Kidney (tissue), 14 donors: ENCODE results near the gene ASTN1. TPM values are rescaled to one million over a fixed set of nuclear protein-coding genes. Genes with fewer than 3 reads are reported as not detected.

ENCODE experiments used
- DNase-seq, 5 donors: peaks; one replicate each; pipeline ENCODE4 v3.0.0-alpha.2; 2013 to 2020
- FAIRE-seq: peaks from 2 replicates; lab custom pipeline; 2012; peaks lifted over from hg19 to GRCh38; lab: Jason Lieb, UNC
- H3K27ac ChIP-seq, 2 donors: one replicate each; pipeline ENCODE4 v1.7.0; 2013; ENCODE audit warnings: low read depth in 2 of 2, low read length in 2 of 2, inconsistent platforms in 1 of 2
- H3K27me3 ChIP-seq: one replicate; pipeline ENCODE4 v1.7.1; 2013; ENCODE audit warnings: low read length, inconsistent platforms; ENCODE audit not compliant: control insufficient read depth, insufficient read depth
- H3K36me3 ChIP-seq, 3 donors: one replicate each; pipeline versions ENCODE4 v1.7.0 to v1.7.1; 2013; ENCODE audit warnings: low read length in 3 of 3, control low read depth in 1 of 3, inconsistent platforms in 1 of 3; ENCODE audit not compliant: insufficient read depth in 3 of 3, control insufficient read depth in 2 of 3
- H3K4me1 ChIP-seq, 3 donors: one replicate each; pipeline versions ENCODE4 v1.7.0 to v1.7.1; 2013; ENCODE audit warnings: low read length in 3 of 3, inconsistent platforms in 1 of 3, low read depth in 1 of 3; ENCODE audit not compliant: control insufficient read depth in 2 of 3, insufficient read depth in 2 of 3
- H3K4me3 ChIP-seq, 3 donors: one replicate each; pipeline versions ENCODE4 v1.7.0 to v1.8.1; 2013; ENCODE audit warnings: low read length in 3 of 3, control low read depth in 1 of 3, inconsistent platforms in 1 of 3
- H3K9ac ChIP-seq, 3 donors: one replicate each; pipeline versions ENCODE4 v1.7.0 to v1.7.1; 2013; ENCODE audit warnings: low read length in 3 of 3, control low read depth in 1 of 3, inconsistent platforms in 1 of 3
- H3K9me3 ChIP-seq, 3 donors: one replicate each; pipeline versions ENCODE4 v1.7.0 to v1.7.1; 2013; ENCODE audit warnings: low read length in 3 of 3, control low read depth in 1 of 3, inconsistent platforms in 1 of 3; ENCODE audit not compliant: control insufficient read depth in 2 of 3, insufficient read depth in 1 of 3
- CTCF ChIP-seq: IDR thresholded peaks from 3 replicates; pipeline ENCODE4 v1.5.1; 2012; ENCODE audit warnings: mild to moderate bottlenecking, moderate library complexity, borderline replicate concordance; ENCODE audit not compliant: insufficient read depth; ENCODE audit errors: extremely low read depth
- intact Hi-C: fragments of 100-400 bp; cut with DNase I; formaldehyde crosslinking; loops from one replicate; pipeline ENCODE4 v1.11.1; 2022
- polyA plus RNA-seq: library from polyadenylated mRNA; stranded (reverse); fragments of 350-450 nt; fragmentation: Illumina TruSeq; extraction: RNeasy Lipid Tissue Mini Kit (QIAGEN cat#74804); gene quantifications from one replicate; pipeline ENCODE4 v1.2.3, GENCODE V29; 2014; ENCODE audit warnings: low read depth, low replicate concordance; ENCODE audit not compliant: insufficient read depth
- total RNA-seq: library from RNA; stranded (reverse); fragmentation: NEBNext Ultra II Directional; extraction: Animal tissue kit (Norgen Biotek cat#: 25700); gene quantifications from one replicate; pipeline ENCODE4 v1.2.1, GENCODE V29; 2021
- donor health status: control.
- donor health status: control.
- donor health status: control.
- donor health status: control.
- donor health status: control.
- donor health status: DM: yes; HTN: yes; CAD: no.
- donor health status: Normal renal cell carcinoma (clear cell type).

The ASTN1 gene
- total and polyA plus RNA-seq, 2 donors from 2014 or later, result 0.19 to 0.25 TPM

- Histone ChIP-seq H3K9me3 (no peaks in the 10 kb centered on the region), H3K36me3 (no peaks in the 10 kb centered on the region), H3K4me3 (no peak overlapping the region), H3K4me1 (no peaks in the 10 kb centered on the region), H3K27ac (no peak overlapping the region), H3K9ac (no peak overlapping the region), H3K27me3 (no peaks in the 10 kb centered on the region)
- intact Hi-C loops, result no loop called here
- no peak for DNase-seq
- TF ChIP-seq CTCF, result no peak
- FAIRE-seq, result no peak
These were observed 233.0 kb downstream of the ASTN1 start for GRCh38 chr1:176931526-176931925.

GRCh38 chr1:176926330-176927086, 238.0 kb downstream of the ASTN1 start:
- no peak for TF ChIP-seq CTCF
- FAIRE-seq (no peak), DNase-seq (peak in 2 of 5 donors; percentile 28 to 34)
- no peak overlapping the region for H3K4me3 ChIP-seq
- no peaks in the 10 kb centered on the region for H3K9me3 ChIP-seq
- no peaks in the 10 kb centered on the region for H3K27me3 ChIP-seq
- intact Hi-C loops, result no loop called here
- H3K27ac ChIP-seq, result no peak overlapping the region
- H3K4me1 ChIP-seq, result no peaks in the 10 kb centered on the region
- no peak overlapping the region for H3K9ac ChIP-seq
- no peaks in the 10 kb centered on the region for H3K36me3 ChIP-seq

DNA sequence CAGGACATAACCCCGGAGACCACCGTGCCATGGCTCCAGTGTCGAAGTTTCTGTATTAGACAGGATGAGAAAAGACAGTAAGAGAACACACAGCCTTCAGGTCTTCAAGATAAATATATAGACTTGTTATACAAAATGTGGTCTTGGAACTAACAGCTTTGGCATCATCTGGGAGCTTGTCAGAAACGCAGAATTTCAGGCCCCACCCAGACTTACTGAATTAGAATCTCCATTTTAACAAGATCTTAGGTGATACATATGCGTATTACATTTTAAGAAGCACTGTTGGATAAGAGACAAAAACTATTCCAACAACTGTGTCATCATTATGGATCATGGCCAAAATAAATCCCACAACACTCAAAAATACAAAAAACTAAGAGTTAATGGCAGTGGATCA, 239.3 kb downstream of the ASTN1 start:
- no peak for FAIRE-seq
- TF ChIP-seq CTCF, result no peak
- no peak overlapping the region for H3K4me3 ChIP-seq
- no peak for DNase-seq
- no peak overlapping the region for H3K27ac ChIP-seq
- intact Hi-C loops, result no loop called here
- no peaks in the 10 kb centered on the region for H3K9me3 ChIP-seq
- H3K36me3 ChIP-seq, result no peaks in the 10 kb centered on the region
- H3K4me1 ChIP-seq, result no peaks in the 10 kb centered on the region
- no peak overlapping the region for H3K9ac ChIP-seq
- no peaks in the 10 kb centered on the region for H3K27me3 ChIP-seq

DNA sequence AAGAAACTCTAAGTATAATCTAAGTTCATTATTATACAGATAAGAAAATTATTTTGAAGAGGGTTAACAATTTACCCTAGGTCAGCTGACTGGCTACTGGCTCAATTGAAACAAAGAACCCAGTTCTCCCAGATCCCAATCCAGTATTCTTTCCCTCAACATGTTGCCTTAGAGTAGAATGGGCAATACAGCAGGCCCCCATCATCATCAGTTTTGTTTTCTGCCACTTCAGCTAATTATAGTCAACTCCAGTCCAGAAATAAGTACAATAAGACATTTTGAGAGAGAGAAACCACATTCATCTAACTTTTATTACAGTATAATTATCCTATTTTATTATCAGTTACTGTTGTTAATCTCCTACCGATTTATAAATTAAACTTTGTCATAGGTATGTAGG, 241.2 kb downstream of the ASTN1 start:
- no peak for TF ChIP-seq CTCF
- H3K36me3 ChIP-seq, result no peaks in the 10 kb centered on the region
- no peak for DNase-seq
- H3K27ac ChIP-seq, result no peak overlapping the region
- H3K9ac ChIP-seq, result no peak overlapping the region
- no peak for FAIRE-seq
- no peaks in the 10 kb centered on the region for H3K27me3 ChIP-seq
- H3K9me3 ChIP-seq, result no peaks in the 10 kb centered on the region
- H3K4me3 ChIP-seq, result no peak overlapping the region
- intact Hi-C loops, result no loop called here
- no peaks in the 10 kb centered on the region for H3K4me1 ChIP-seq
